ENCODE data around the gene CATSPER3.

GRCh38 chr5:135026645-135027265 lies 59.0 kb downstream of the CATSPER3 start:
- no peak for TF ChIP-seq CTCF (IDR thresholded peaks at IDR 0.05)
- no peak for TF ChIP-seq POLR2A (IDR thresholded peaks at IDR 0.05)
